NCI-H2107 (cell line): ENCODE measurements around the gene SMARCE1.
"Not testable (repeated sequence)": the region's sequence is repeated elsewhere in the genome, so short reads cannot be mapped to it uniquely, and the experiment has no call there.

Source experiments
- DNase-seq: peaks from one replicate; lab custom pipeline; 2025; lab: John Stamatoyannopoulos, UW

Gene SMARCE1

DNA sequence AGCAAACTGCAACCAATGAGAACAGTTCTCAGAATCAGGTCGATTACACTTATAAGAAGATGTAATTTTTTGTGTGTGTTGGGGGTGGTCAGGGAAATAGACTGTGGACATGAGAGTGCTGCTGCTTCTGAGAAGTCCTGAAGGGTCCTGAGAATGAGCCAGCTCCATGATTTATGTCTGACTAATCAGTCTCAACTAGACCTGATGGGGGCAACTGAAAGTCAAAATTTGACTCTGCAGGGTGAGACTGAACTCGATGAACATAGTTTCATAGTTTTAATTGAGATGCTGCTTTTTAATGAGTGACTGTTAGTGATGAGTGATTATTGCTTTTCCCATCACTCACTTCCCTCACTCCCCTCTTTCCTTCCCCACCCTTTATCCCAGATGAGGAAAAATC is 37.3 kb downstream of the SMARCE1 start:
- DNase-seq: no peak

DNA sequence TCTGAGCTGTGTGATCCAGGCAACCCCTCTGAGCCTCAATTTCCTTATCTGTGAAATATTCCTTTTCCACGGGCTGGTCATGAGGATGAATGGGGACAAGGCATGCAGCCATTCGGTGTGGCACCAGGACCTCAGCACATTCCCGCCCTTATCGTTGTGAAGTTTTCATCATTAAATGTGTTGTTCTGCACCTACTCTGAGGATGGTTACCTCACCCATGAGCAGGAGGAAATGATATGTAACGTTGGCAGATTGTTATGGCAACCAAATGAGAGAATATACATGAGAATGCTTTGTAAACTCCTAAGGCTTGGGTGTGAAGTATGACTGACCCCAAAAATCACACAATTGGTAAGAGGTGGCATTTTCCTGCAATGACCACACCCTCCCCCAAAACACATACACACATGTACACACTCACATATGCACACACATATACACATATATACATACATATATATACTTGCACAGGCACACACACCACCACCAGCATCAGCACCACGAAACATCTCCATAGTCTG is 39.5 kb downstream of the SMARCE1 start:
- DNase-seq: no peak

DNA sequence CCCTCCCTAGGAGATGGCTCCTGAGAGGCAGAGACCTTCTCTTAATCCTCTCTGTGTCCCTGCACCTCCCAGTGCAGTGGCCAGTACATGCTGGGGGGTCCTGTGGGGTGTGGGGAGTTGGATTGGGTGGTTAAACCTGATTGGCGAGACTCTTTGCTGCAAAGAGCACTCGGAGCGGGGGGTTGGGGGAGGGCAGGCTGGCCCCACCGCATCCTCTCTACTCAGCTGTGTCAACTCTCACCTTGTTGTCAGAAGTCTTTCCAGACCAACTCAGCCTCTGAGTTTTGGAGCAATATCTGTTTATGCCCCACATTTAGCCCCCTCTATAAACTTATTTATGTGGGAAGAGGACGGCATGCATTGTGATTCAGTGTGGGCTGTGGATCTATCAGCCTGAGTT is 40.0 kb downstream of the SMARCE1 start:
- DNase-seq: no peak

DNA sequence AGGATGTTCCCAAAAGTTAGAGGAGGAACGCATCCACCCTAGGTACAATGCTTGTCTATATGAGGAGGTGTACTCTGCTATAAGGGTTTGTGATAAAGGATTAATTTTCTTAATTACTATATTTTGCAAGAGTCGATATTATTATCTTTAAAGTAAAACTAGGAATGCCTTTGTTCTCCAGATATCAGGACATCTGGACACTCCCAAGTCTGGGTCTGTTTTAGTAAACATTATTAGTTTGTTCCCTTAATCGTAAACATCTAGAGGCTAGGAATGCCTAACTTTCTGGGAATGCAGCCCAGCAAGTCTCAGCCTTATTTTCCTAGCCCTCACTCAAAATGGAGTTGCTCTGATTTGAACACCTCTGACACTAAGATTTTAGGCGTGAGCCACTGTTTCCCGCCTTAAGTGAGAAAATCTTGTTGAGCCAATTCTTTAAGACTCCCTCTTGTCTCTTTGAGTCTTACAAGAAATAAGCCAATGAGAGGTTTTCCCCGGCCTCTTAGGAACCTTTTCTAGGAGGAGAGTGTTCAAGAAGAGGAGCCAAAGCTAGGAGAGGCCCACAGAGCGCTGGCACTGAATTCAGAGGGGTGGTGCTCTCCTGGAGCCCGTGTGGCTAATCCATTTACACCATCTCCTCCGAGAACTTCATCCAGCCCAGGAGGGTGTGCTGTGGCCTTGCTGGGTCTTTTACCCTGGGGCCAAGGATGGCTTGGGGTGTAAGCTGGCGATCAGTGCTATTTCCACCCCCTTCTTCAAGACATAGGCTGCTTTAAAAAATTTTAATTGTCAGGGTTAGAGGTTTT is 40.9 kb downstream of the SMARCE1 start:
- DNase-seq: no peak

DNA sequence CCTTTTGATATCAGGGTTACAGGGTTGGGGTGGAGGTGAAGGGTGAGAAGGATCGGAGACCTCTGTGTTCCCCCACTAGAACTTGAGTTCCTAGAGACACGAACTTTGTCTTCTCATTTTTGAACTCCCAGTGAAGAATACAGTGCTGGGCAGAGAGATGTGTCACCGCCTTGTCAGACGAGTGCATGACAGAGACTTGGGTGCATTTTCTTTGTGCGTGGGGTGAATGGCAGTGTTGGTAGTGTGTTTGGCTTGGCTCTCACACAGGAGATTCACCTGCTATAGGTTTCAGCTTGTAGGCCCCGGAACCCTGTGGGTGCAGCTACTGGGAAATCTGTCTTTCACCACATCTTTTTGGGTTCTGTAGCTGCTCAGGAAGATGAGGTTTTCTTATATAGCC is 42.3 kb downstream of the SMARCE1 start:
- no peak for DNase-seq

DNA sequence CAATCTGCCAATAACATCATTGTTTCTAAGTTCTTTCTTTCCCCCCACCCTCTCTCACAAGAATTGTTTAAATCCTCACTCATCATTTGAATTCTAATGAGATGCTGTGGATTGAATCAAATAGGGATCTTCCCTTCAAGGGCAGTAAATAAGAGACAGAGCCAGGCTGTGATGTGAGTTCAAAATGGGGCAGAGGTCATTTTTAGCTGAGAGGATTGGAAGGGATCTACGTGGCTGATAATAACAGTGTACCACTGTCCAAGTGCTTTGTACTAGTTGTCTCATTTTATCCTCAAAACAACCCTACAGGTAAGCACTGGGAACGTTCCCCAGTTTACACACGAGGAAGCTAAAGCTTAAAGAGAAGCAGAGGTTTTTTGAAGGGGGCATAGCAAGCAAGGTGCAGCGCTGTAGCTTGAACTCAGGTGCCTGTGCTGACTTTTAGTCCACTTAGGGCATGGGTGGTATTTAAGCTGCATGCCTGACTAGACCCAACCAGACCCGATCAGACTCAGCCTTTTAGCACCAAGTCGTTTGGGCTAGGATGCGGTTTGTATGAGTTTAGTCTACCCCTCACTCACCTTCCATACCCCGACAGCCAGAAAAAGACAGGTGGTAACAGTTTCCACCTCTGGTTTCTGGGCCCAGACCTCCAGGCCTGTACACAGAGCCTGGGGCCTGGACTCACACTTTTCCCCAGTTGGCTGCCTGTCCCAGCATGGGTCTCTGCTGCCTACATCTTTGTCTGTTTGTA is 43.1 kb downstream of the SMARCE1 start:
- no peak for DNase-seq

DNA sequence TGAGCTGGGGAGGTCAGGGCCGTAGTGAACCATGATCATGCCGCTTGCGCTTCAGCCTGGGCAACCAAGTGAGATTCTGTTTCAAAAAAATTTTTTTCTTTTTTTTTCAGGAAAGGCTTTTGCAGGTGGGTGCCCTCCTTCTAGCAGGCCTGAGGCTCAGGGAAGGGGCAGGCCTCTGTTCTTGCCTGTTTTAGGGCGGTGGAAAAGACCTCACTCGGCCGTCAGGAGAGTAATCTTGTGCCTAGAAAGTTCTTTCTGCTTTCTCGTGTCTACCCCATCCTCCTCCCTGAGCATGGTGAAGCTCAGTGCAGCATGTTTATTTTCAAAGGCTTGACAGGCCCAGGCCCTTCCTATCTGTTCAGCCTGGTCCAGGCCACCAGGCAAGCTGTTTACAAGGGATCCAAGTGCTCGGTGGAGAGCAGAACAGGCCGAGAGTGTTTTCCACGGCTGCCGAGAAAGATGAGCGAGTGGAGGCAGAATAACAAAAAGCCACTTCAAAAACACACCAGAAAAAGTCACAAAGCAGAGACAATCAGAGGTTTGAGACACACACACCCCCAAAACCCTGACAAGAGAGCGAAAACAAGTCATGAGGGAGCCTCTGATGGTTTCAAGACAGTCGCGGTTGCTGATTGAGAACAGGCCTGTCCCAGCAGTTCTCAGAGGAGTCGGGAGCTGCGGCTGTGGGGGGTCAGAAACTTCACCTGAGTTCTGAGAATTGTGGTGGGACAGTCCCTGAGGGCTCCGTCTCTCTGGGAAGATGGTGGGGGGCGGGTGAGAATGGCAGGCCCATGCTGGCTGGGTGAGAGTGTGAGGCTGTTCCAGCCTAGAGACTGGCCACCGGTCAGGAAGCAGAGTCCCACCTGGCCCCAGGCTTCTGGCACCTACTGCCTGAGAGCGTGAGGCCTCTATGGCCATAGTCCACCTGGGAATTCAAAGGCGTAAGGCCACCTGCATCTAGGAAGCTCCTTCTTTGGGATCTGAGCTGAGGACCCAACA is 44.9 kb downstream of the SMARCE1 start:
- DNase-seq: no peak

DNA sequence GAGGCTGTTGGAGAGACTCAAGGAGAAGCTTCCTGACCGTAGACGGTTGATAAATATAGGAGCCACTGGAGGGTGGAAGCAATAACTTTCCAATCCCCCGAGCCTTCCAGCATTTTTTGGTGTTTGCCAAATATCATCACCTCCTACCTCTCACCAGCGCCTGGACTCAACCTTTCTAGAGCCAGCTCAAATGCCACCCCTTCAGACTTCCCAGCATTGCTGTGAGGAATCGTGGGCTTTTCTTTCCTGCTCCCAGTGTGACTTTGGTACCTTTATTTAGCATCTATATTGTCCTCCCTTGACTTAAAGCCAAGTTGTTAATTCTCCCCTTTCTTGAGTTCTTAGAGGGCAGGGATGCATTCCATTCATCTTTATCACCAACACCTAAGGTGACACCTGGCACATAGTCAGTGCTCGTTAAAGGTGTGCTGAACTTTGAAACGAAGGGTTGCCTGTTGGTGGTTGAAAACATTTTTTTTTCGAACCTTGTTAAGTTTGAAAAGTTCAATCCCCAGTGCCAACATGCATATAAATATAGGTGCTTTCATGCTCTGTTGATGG is 47.1 kb downstream of the SMARCE1 start:
- DNase-seq: no peak

DNA sequence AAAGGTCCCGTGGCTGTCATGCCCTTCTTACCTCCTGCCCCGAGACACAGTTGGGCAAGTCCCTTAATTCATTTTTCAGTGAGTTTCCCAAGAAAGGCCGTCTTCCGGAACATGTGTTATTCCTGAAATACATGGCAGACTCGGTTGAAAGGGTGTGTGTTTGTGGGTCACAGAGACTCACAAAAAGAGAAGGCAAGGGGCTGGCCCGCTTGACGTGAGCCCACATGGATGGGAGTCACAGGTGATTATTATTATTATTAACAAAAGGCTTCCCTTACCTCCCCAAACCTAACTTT is 48.2 kb downstream of the SMARCE1 start:
- no peak for DNase-seq

DNA sequence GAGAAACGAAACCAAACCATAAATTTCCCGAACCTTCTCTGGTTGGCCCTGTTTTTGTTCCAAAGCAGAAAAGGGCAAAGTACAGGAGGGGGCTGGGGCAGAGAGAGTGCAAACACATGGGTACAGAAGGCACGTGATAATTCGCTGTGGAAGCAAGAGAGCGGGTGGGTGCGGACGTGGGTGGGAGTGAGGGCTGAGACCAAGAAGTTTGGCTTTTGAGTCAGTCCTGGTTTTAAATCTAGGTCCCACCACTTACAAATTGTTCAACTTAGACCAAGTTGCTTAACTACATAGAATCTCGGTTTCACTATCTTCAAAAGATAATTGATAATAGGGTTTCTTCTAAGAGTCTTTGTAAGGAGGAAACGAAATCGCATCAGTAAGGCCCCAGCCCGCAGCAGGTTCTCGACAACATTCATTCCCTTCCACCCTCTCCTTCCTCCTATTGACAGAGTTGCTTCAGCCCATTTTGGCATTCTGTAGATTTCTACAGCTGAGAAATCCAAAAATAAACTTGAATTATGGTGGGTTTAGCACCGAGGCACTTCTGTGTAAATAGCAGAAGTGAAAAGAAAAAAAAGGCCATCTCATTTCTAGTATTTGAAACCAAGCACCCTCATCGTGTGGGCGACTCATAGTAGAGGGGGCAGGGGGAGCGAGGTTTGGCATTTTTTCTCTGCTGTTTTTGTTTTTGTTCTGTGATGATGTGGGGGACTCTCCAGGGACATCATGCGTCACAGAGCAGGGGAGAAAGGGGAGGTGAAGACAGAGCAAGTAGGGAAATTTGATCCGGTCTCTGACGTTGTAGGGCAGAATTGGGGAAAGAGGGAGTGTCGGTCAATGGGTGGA is 48.8 kb downstream of the SMARCE1 start:
- DNase-seq: no peak

DNA sequence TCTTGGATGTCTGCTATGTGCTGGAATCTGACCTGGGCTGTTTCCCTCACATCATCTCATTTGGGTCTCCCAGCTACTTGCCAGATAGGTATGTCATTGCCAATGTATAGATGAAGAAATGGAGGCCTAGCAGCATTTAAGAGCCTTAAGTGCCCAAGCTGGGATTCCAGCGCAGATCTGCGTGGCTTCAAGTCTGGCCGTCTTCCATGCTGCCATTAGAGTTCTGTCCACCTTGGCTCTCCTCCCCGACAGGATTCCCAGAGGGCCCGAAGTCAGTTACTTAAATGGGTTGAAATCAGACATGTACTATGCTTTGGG is 49.4 kb downstream of the SMARCE1 start:
- DNase-seq: no peak

DNA sequence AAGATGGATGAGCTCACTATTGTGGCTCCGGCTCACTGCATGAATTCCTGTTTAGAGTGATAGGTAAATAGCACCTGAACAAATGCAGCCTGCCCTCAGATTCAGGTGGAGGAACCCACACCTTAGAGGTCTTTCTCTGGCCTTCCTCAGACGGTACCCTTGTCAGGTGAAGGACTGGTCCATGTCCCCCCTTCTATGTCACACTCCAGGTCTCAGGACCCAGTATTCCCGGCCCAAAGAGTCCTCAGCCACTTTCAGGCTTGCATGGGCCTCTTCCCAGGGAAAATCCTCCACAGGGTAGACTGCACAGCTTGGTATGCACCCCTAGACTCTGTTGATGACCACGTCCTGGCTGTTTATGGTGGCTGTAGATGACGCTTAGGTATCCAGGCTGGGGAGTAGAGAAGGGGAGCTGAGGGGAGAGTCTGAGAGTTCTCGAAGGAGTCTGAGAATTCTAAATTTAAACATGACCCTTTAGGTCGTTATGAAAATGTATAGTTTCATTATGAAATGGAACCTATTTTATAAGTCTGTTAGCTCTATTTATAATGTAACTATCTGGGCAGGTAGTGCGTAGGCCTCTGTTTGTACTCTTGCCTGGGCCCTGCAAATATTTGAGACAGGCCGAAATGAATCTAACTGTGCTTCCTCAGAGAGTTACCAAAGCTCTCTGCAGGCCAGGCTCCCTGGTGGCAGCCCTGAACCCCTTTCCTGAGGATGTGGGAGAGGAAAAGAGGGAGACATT is 49.9 kb downstream of the SMARCE1 start:
- DNase-seq: no peak

DNA sequence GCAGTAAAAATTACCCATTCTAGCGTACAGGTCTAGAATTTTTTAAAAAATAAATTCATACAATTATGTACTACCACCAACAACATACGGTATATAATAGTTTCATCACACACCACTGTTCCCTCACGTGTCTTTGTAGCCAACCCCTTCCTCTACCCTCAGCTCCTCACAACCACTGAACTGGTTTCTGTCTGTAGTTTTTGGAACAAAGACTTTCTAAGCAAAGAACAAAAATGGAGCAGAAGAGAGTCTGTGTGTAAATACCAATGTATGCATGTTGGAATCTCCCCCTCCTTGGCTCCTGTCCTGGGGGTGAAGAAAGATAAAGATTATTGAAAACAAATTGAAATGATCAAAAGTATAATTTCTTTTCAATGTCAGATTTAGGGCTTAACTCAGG is 50.5 kb downstream of the SMARCE1 start:
- no peak for DNase-seq

DNA sequence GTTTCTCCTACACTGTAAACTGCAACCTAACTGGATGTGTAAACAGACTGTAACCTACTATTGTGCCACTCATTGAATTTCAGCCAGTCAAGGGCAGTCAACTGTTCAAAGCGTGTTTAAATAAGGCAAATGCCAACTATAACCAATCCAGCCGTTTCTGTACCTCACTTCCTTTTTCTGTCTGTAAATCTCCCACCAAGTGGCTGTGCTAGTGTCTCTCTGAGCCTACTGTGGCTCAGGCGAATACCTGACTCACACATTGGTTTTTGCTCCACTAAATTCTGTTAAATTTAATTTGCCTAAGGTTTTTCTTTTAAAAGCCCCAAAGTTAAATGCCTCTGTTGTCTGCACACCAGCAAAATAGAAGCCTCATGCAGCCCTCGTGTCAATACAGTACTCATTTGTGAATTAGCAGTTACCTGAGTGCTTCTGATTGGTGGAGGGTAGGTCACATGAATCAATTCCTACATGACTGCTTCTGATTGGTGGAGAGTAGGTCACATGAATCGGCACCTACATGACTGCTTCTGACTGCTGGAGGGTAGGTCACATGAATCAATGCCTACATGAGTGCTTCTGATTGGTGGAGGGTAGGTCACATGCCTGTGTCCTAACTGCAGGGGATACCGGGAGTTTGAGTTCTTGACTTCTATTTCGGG is 51.2 kb downstream of the SMARCE1 start:
- no peak for DNase-seq

DNA sequence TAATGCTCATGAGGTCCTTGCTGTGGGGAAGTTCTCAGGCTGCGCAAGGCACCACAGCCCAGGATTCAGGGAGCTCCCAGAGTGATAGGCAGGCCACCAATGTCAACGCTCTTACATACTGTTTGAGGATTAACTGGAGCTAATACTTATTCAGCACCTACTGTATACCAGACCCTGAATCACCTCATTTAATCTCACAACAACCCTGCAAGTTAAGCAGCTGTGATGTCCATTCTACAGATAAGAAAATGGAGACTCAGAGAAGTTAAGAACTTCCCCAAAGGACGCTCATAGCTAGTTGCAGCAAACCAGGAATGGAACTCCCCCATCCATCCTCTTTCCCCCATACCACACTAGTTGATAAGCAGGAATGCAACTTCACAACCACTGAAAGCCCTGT is 56.9 kb downstream of the SMARCE1 start:
- no peak for DNase-seq

DNA sequence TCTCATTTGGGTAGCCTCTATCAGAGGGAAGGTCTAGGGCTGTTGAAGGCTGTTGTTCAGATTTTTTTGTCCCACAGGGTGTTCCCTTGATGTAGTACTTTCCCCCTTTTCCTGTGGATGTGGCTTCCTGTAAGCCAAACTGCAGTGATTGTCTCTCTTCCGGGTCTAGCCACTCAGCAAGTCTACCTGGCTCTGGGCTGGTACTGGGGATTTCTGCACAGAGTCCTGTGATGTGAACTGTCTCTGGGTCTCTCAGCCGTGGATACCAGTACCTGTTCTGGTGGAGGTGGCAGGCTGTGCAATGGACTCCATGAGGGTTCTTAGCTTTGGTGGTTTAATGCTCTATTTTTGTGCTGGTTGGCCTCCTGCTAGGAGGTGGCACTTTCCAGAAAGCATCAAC is 59.1 kb downstream of the SMARCE1 start:
- DNase-seq: no peak

DNA sequence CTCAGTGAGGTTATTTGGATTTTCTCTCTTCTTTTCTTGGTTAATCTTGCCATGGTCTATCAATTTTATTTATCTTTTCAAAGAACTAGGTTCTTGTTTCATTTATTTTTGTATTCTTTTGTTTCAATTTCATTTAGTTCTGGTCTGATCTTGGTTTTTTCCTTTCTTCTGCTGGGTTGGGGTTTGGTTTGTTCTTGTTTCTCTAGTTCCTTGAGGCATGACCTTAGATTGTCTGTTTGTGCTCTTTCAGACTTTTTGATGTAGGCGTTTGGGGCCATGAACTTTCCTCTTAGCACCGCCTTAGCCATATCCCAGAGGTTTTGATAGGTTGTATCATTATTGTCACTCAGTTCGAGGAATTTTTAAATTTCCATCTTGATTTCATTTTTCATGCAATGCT is 61.4 kb downstream of the SMARCE1 start:
- not testable (repeated sequence) for DNase-seq

DNA sequence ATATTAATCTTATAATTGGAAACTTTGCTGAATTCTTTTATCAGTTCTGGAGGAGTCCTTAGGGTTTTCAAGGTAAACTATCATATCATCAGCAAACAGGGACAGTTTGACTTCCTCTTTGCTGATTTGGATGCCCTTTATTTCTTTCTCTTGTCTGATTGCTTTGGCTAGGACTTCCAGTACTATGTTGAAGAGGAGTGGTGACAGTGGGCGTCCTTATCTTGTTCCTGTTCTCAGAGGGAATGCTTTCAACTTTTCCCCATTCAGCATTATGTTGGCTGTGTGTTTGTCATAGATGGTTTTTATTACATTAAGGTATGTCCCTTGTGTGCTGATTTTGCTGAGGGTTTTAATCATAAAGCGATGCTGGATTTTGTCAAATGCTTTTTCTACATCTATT is 62.7 kb downstream of the SMARCE1 start:
- not testable (repeated sequence) for DNase-seq

DNA sequence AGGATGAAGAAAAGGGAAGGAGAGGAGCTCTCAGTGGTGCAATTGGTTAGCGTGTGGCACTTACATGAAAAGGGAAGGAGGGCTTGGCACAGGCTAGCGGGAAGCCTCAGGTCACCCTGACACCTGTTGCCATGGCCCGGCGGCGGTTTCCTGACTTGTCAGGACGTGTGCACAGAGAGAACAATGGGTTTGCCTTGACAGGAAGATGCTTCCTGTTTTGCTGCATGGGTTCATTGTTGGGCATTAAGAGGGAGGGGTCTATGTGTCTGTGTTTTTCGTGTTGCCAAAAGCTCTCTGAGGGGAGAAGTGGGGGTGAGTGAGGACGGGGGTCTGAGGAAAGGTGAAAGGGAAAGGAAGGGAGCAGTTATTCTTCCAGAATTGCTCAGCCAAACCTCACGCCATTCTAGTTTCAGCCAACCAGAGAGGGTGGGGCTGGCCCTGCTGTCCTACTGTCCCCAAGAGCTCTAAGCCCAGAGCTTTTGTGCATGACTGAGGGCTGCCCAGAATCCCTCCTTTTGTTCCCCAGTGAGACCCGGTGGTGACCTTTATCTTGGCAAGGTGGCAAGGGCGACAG is 65.2 kb downstream of the SMARCE1 start:
- peak; percentile 50 for DNase-seq

DNA sequence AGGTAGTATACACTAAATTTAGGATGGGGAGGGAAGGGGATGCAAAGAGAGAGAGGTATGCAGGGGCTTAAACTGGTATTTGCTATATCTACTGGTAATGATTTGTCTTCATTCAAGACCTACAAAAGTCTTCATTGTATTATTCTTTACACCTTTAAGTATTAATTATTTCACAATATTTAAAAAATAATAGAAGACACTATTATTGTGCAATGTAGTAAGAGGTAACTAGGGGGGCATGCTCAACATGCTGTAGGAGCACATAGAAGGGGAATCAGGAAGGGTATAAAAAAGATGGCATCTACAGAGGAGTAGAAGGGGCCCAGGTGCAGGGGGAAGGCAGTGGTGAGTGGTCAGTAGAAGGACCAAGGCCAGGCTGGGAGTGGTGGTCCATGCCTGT is 67.5 kb downstream of the SMARCE1 start:
- DNase-seq: no peak
